A549 (cell line): ENCODE results near the gene PRKCE.

Experiments
- CTCF ChIP-seq: fragments of >200 bp; sonication (Bioruptor Twin); formaldehyde crosslinking; IDR thresholded peaks from 3 replicates; pipeline ENCODE4 v1.5.1; 2016
- ELK1 ChIP-seq: fragments of 150-350 bp; IDR thresholded peaks from 2 replicates; pipeline ENCODE4 v1.6.1; 2014; ENCODE audit warnings: low read depth, mild to moderate bottlenecking, low read length
- JUNB ChIP-seq: fragments of >200 bp; sonication (Bioruptor Twin); formaldehyde crosslinking; IDR thresholded peaks from 2 replicates; pipeline ENCODE4 v1.6.1; 2016
- KDM1A ChIP-seq: fragments of 200-600 bp; sonication (generic); IDR thresholded peaks from 2 replicates; pipeline ENCODE4 v1.6.1; 2016; ENCODE audit warnings: low read depth, mild to moderate bottlenecking
- MAX ChIP-seq: IDR thresholded peaks from 2 replicates; pipeline ENCODE4 v1.6.1; 2012
- MAZ ChIP-seq: fragments of 150-350 bp; IDR thresholded peaks from 2 replicates; pipeline ENCODE4 v1.6.1; 2014; ENCODE audit warnings: antibody characterized with exemption, low read depth, low read length, borderline replicate concordance
- MYC ChIP-seq: IDR thresholded peaks from 2 replicates; pipeline ENCODE4 v1.6.1; 2012; ENCODE audit warnings: mild to moderate bottlenecking, inconsistent platforms, low read length, improper control_type of control experiment, borderline replicate concordance
- PBX3 ChIP-seq: IDR thresholded peaks from 2 replicates; pipeline ENCODE4 v1.6.1; 2012
- PHF8 ChIP-seq: fragments of 200-600 bp; sonication (generic); IDR thresholded peaks from 2 replicates; pipeline ENCODE4 v1.6.1; 2016; ENCODE audit warnings: low read depth, mild to moderate bottlenecking, antibody characterized with exemption, moderate library complexity, borderline replicate concordance
- POLR2A ChIP-seq: IDR thresholded peaks from 2 replicates; pipeline ENCODE4 v1.6.1; 2012; ENCODE audit warnings: mild to moderate bottlenecking, low read length
- REST ChIP-seq: fragments of 200-600 bp; sonication (generic); IDR thresholded peaks from 2 replicates; pipeline ENCODE4 v1.6.1; 2016; ENCODE audit warnings: antibody characterized with exemption, mild to moderate bottlenecking, moderate library complexity
- RFX5 ChIP-seq: fragments of 450-650 bp; IDR thresholded peaks from 2 replicates; pipeline ENCODE4 v1.7.1; 2014; ENCODE audit warnings: antibody characterized with exemption, mild to moderate bottlenecking, moderate library complexity
- USF2 ChIP-seq: fragments of 450-650 bp; IDR thresholded peaks from 2 replicates; pipeline ENCODE4 v1.6.1; 2014; ENCODE audit warnings: antibody characterized with exemption

GRCh38 chr2:45826884-45827635 is 175.6 kb downstream of the PRKCE start:
- no peak for TF ChIP-seq POLR2A
- no peak for TF ChIP-seq ELK1
- no peak for TF ChIP-seq PBX3
- TF ChIP-seq MAZ = no peak
- no peak for TF ChIP-seq RFX5
- no peak for TF ChIP-seq PHF8
- no peak for TF ChIP-seq KDM1A
- no peak for TF ChIP-seq USF2
- no peak for TF ChIP-seq MAX
- TF ChIP-seq CTCF = no peak
- no peak for TF ChIP-seq JUNB
- TF ChIP-seq REST = no peak
- TF ChIP-seq MYC = no peak
